Mammary epithelial cell (primary cell): ENCODE data around the gene VTN.

Source experiments
- EZH2 ChIP-seq: IDR thresholded peaks from 2 replicates; pipeline ENCODE4 v1.6.1; 2012; ENCODE audit warnings: low read length, inconsistent platforms, borderline replicate concordance
- TF ChIP-seq, protein P1 (sequence below), 2 donors: IDR thresholded peaks in 1 of 2; conservative IDR thresholded peaks in 1 of 2; 2 replicates each; pipeline ENCODE4 v1.5.1; 2011 to 2012; ENCODE audit warnings: inconsistent platforms in 2 of 2, low read length in 2 of 2, mild to moderate bottlenecking in 2 of 2, control low read depth in 1 of 2, low read depth in 1 of 2; ENCODE audit not compliant: insufficient read depth in 1 of 2; ENCODE audit errors: extremely low read depth in 1 of 2

DNA sequence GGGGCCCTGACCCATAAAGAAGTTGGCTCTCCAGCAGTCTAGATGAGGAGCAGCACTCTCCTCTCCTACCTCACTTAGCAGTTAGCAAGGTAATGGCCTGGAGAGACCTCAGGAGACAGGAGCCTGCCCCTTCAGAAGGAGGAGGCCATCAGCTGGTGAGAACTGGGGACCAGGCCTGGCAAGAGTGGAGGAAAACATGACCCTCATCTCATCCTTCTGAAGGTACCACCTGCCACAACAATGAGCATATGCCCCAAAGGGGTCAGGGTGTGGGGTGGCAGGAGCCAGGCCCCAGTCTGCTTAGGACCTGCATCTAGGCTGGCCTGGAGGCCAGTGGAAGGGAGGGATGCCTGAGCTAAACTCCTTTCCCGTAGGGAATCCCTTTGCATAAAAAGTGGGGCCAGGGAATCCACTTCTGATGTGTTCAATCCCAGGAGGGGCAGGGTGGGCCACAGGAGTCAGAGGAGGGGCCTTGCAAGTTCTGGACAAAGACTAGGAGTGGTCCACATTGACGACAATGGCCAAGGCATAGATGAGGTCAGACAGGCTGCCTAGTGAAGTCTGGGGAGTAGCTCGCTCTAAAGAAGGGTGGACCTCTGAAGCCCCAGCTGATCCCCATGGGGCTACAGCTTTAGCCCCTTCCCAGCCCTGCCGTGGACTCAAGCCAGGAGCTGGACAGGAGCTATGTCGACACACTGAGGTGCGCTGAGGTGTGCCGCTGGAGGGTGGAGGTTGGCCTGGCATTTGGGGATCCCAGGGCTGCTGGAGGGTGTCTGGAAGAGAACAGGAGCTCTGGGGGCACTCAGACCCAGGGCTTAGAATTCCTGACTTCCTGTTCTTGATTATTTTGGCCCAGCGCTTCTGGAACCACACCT lies 6.1 kb downstream of the VTN start:
- TF ChIP-seq, protein P1, sequence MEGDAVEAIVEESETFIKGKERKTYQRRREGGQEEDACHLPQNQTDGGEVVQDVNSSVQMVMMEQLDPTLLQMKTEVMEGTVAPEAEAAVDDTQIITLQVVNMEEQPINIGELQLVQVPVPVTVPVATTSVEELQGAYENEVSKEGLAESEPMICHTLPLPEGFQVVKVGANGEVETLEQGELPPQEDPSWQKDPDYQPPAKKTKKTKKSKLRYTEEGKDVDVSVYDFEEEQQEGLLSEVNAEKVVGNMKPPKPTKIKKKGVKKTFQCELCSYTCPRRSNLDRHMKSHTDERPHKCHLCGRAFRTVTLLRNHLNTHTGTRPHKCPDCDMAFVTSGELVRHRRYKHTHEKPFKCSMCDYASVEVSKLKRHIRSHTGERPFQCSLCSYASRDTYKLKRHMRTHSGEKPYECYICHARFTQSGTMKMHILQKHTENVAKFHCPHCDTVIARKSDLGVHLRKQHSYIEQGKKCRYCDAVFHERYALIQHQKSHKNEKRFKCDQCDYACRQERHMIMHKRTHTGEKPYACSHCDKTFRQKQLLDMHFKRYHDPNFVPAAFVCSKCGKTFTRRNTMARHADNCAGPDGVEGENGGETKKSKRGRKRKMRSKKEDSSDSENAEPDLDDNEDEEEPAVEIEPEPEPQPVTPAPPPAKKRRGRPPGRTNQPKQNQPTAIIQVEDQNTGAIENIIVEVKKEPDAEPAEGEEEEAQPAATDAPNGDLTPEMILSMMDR (conservative IDR thresholded peaks at IDR 0.05 in 1 of 2, IDR thresholded peaks at IDR 0.05 in 1 of 2; ENCODE audit: extremely low read depth in 1 of 2, insufficient read depth in 1 of 2, low read depth in 1 of 2, low read length in 2 of 2) = no peak
- TF ChIP-seq EZH2 = no peak
